GM12878 (cell line): Measurements from ENCODE around the gene TLL2. TPM values are rescaled to one million over a fixed set of nuclear protein-coding genes. Genes with fewer than 3 reads are reported as not detected.

Experiments
- ATAC-seq: fragments of 200-7000 bp; cut with Tn5 transposase; 3 replicates; pipeline ENCODE4 v1.9.1; 2020; ENCODE audit warnings: mild to moderate bottlenecking, moderate library complexity
- BruUV-seq: library from RNA; stranded (reverse); fragments of 400-500 nt; replicated peaks from 2 replicates; lab custom pipeline; 2021; lab: Mats Ljungman, UMichigan
- CTCF ChIA-PET: fragments of 300-600 bp; sonication (Branson Sonifier 250); formaldehyde crosslinking; extraction: SDS; loops from one replicate; lab custom pipeline; 2021; ENCODE audit warnings: inconsistent platforms; lab: Yijun Ruan, JAX
- POLR2A ChIA-PET: fragments of 350-600 bp; formaldehyde crosslinking; extraction: SDS; loops from one replicate; lab custom pipeline; 2021; ENCODE audit warnings: inconsistent platforms; lab: Charles Lee
- RAD21 ChIA-PET: fragments of 300-600 bp; sonication (Branson Sonifier 250); formaldehyde crosslinking; loops from one replicate; lab custom pipeline; 2023; ENCODE audit warnings: antibody characterized with exemption; ENCODE audit not compliant: unreplicated experiment; lab: Charles Lee
- SMC1A ChIA-PET: fragments of 300-600 bp; sonication (Branson Sonifier 250); formaldehyde crosslinking; loops from one replicate; lab custom pipeline; 2023; ENCODE audit not compliant: unreplicated experiment, uncharacterized antibody; lab: Charles Lee
- DNase-seq: peaks from one replicate; pipeline ENCODE4 v3.0.0-alpha.2; 2011; ENCODE audit warnings: low read depth, low spot score
- FAIRE-seq: peaks from 3 replicates; lab custom pipeline; 2011; peaks lifted over from hg19 to GRCh38; lab: Jason Lieb, UNC
- H2AFZ ChIP-seq: 2 replicates; pipeline ENCODE4 v1.6.0; 2011; ENCODE audit warnings: low read depth, low read length, control low read depth; ENCODE audit not compliant: control insufficient read depth
- H3K27ac ChIP-seq: 2 replicates; pipeline ENCODE4 v1.5.1; 2011; ENCODE audit warnings: control low read depth; ENCODE audit not compliant: control insufficient read depth, insufficient read depth
- H3K27me3 ChIP-seq, 2 experiments: replicated peaks in 1 of 2; 2 replicates each; pipeline versions ENCODE4 v1.6.0 to v1.6.1; 2011; ENCODE audit warnings: low read length in 1 of 2; ENCODE audit not compliant: control insufficient read depth in 2 of 2, insufficient read depth in 2 of 2
- H3K36me3 ChIP-seq, 2 experiments: 2 replicates each; pipeline ENCODE4 v1.5.1; 2011; ENCODE audit warnings: low read length in 1 of 2; ENCODE audit not compliant: control insufficient read depth in 2 of 2, insufficient read depth in 2 of 2
- H3K4me1 ChIP-seq: 2 replicates; pipeline ENCODE4 v1.6.1; 2011; ENCODE audit warnings: mild to moderate bottlenecking, low read length, moderate library complexity, mixed read lengths; ENCODE audit not compliant: control insufficient read depth, insufficient read depth
- H3K4me2 ChIP-seq: 2 replicates; pipeline ENCODE4 v1.6.0; 2011; ENCODE audit warnings: control low read depth; ENCODE audit not compliant: control insufficient read depth, insufficient read depth
- H3K4me3 ChIP-seq: fragments of 200-600 bp; sonication (generic); 2 replicates; pipeline ENCODE4 v1.5.1; 2016
- H3K79me2 ChIP-seq: 2 replicates; pipeline ENCODE4 v1.6.0; 2011; ENCODE audit warnings: low read length; ENCODE audit not compliant: control insufficient read depth, insufficient read depth
- H3K9ac ChIP-seq: 2 replicates; pipeline ENCODE4 v1.8.0; 2011; ENCODE audit warnings: low read length, control low read depth, mixed read lengths; ENCODE audit not compliant: control insufficient read depth, insufficient read depth
- H3K9me3 ChIP-seq: replicated peaks from 3 replicates; pipeline ENCODE4 v1.5.1; 2011; ENCODE audit warnings: mild to moderate bottlenecking, low read length; ENCODE audit not compliant: control insufficient read depth, insufficient read depth
- H4K20me1 ChIP-seq: 2 replicates; pipeline ENCODE4 v1.6.0; 2011; ENCODE audit not compliant: control insufficient read depth, insufficient read depth
- FOXM1 ChIP-seq: IDR thresholded peaks from 2 replicates; pipeline ENCODE4 v1.6.1; 2012; ENCODE audit warnings: low read depth, mild to moderate bottlenecking, inconsistent platforms, low read length, moderate library complexity
- HCFC1 ChIP-seq: fragments of 150-350 bp; IDR thresholded peaks from 2 replicates; pipeline ENCODE4 v1.6.1; 2014; ENCODE audit warnings: low read length
- HDGF ChIP-seq: fragments of 450-650 bp; IDR thresholded peaks from 2 replicates; pipeline ENCODE4 v1.6.1; 2016; ENCODE audit warnings: antibody characterized with exemption
- POLR2A ChIP-seq: IDR thresholded peaks from 2 replicates; pipeline ENCODE4 v1.6.1; 2011; ENCODE audit warnings: low read depth, mild to moderate bottlenecking, low read length
- POLR2AphosphoS5 ChIP-seq: IDR thresholded peaks from 2 replicates; pipeline ENCODE4 v1.6.1; 2011; ENCODE audit warnings: mild to moderate bottlenecking, low read length, inconsistent platforms
- RELB ChIP-seq: fragments of 450-650 bp; IDR thresholded peaks from 2 replicates; pipeline ENCODE4 v1.6.1; 2017; ENCODE audit warnings: low read depth, mild to moderate bottlenecking, moderate library complexity
- STAT3 ChIP-seq: IDR thresholded peaks from 2 replicates; pipeline ENCODE4 v1.6.1; 2011; ENCODE audit warnings: low read depth, low read length, improper control_type of control experiment
- YY1 ChIP-seq: IDR thresholded peaks from 2 replicates; pipeline ENCODE4 v1.6.1; 2011; ENCODE audit warnings: low read depth, mild to moderate bottlenecking, low read length
- WGBS: methylation state at CpG from one replicate; pipeline ENCODE4 v1.1.6; 2016; ENCODE audit warnings: low lambda C conversion rate; ENCODE audit not compliant: insufficient replicate concordance, insufficient coverage; ENCODE audit errors: missing lambda C conversion rate; 5-methylcytosine and 5-hydroxymethylcytosine counted together
- in situ Hi-C: fragments of 300-500 bp; cut with MboI; formaldehyde crosslinking; loops from 9 replicates; pipeline ENCODE4 v1.14.3; 2018; ENCODE audit warnings: mixed read lengths
- intact Hi-C: fragments of 100-400 bp; cut with micrococcal nuclease; formaldehyde crosslinking; loops from one replicate; pipeline ENCODE4 v1.14.2; 2022; ENCODE audit not compliant: unreplicated experiment
- polyA plus RNA-seq, 11 experiments: library from polyadenylated mRNA; depleted of rRNA in 4 of 11; unstranded in 6 of 11; stranded (reverse) in 5 of 11; fragments of >200 nt; fragmentation: Nextera tagmentation in 4 of 11; fragmentation: Illumina TruSeq in 1 of 11; extraction: Ambion mirVana in 4 of 11; extraction: Trizol in 1 of 11; gene quantifications; 1 replicate in 1 of 11; 2 replicates in 10 of 11; pipeline versions ENCODE4 v1.2.1 to v1.2.3, GENCODE V29; 2011 to 2016; ENCODE audit warnings: inconsistent platforms in 2 of 11, missing spikeins in 2 of 11, low read depth in 1 of 11
- total RNA-seq, 4 experiments: library from RNA; depleted of rRNA in 3 of 4; stranded (reverse); fragments of >200 nt in 3 of 4; fragmentation: Illumina TruSeq in 1 of 4; extraction: Trizol in 1 of 4; gene quantifications; 2 replicates each; pipeline versions ENCODE4 v1.2.1 to v1.2.3, GENCODE V29; 2013 to 2021
- TF ChIP-seq, protein P1 (sequence below): fragments of 450-650 bp; IDR thresholded peaks from 2 replicates; pipeline ENCODE4 v1.6.1; 2017; ENCODE audit warnings: antibody characterized with exemption, mild to moderate bottlenecking, moderate library complexity

The TLL2 gene
- total and polyA plus RNA-seq, 10 of the 15 experiments (the other 5 are each of a cell fraction or from before 2014, with no cell fraction given): 0.02 to 2.1 (median 0.52) TPM

DNA sequence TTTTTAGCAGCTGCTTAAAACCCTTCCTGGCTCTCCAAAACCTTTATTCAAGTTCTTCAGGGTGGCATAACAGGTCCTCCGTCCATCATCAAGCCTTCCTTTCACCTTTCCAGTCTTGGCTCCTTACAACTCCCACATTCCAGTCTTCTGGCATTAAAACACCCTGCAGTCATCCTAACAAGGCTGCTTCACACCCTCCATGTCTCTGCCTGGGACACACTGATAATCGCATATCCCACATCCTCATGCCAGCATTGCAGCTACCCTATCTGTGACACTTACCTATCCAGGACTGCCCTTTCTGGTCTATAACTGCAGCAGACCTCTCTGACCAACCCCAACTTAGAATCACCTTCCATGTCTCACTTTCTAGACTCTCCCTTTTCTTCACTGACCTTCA is 2.6 kb upstream of the TLL2 start:
- FAIRE-seq (no peak), DNase-seq (no peak), ATAC-seq (no peak)
- Histone ChIP-seq H3K36me3 (no peaks in the 10 kb centered on the region; a peak in 1 of 4 replicates), H3K9ac (no peak overlapping the region), H3K79me2 (no peaks in the 10 kb centered on the region), H3K27ac (no peak overlapping the region), H2AFZ (no peak overlapping the region), H3K27me3 (peaks cover 3 to 6% of the 10 kb centered on the region in 2 experiments; a peak in 3 of 4 replicates), H3K4me1 (peaks cover 14% of the 10 kb centered on the region), H3K4me2 (no peak overlapping the region), H3K9me3 (no peaks in the 10 kb centered on the region), H3K4me3 (no peak overlapping the region), H4K20me1 (0 out of 2 replicates have a peak, but pooled peaks cover 4% of the 10 kb centered on the region)
- 96% methylated on average over 2 of the region's 2 CpGs for whole genome bisulfite sequencing
- no peak for TF ChIP-seq FOXM1
- TF ChIP-seq HCFC1: no peak
- TF ChIP-seq, protein P1, sequence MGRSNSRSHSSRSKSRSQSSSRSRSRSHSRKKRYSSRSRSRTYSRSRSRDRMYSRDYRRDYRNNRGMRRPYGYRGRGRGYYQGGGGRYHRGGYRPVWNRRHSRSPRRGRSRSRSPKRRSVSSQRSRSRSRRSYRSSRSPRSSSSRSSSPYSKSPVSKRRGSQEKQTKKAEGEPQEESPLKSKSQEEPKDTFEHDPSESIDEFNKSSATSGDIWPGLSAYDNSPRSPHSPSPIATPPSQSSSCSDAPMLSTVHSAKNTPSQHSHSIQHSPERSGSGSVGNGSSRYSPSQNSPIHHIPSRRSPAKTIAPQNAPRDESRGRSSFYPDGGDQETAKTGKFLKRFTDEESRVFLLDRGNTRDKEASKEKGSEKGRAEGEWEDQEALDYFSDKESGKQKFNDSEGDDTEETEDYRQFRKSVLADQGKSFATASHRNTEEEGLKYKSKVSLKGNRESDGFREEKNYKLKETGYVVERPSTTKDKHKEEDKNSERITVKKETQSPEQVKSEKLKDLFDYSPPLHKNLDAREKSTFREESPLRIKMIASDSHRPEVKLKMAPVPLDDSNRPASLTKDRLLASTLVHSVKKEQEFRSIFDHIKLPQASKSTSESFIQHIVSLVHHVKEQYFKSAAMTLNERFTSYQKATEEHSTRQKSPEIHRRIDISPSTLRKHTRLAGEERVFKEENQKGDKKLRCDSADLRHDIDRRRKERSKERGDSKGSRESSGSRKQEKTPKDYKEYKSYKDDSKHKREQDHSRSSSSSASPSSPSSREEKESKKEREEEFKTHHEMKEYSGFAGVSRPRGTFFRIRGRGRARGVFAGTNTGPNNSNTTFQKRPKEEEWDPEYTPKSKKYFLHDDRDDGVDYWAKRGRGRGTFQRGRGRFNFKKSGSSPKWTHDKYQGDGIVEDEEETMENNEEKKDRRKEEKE: no peak
- TF ChIP-seq STAT3: no peak
- TF ChIP-seq POLR2AphosphoS5: 0 out of 2 replicates have a peak, but pooled peaks have one; percentile 26
- TF ChIP-seq YY1: no peak
- TF ChIP-seq RELB: no peak
- no peak for TF ChIP-seq HDGF
- peak; percentile 65 for TF ChIP-seq POLR2A
- no TSS peak for BruUV-seq
- SMC1A ChIA-PET: interaction anchor here (0.9 to 1.9 kb wide), 3 partner anchors 12 to 35 kb away, joined by 3 to 4 read pairs (median 3); no protein-coding TSS in a partner anchor
- intact Hi-C loops: no loop called here
- RAD21 ChIA-PET: interaction anchor here (0.8 to 1.5 kb wide), 2 partner anchors 26 to 44 kb away, joined by 3 read pairs; no protein-coding TSS in a partner anchor
- POLR2A ChIA-PET: no interaction called here
- in situ Hi-C loops: no loop called here
- CTCF ChIA-PET: interaction anchor here (1.0 to 8.8 kb wide), 5 partner anchors 12 to 142 kb away, joined by 3 to 99 read pairs (median 19); no protein-coding TSS in a partner anchor
